HCEC 1CT (cell line): ENCODE measurements around the gene LRP1B.
A peak's percentile ranks its signal among the peaks of the same experiment; 100 is the strongest.

Experiments used
- DNase-seq: peaks from one replicate; pipeline ENCODE4 v3.0.0-alpha.2; 2017

LRP1B gene

DNA sequence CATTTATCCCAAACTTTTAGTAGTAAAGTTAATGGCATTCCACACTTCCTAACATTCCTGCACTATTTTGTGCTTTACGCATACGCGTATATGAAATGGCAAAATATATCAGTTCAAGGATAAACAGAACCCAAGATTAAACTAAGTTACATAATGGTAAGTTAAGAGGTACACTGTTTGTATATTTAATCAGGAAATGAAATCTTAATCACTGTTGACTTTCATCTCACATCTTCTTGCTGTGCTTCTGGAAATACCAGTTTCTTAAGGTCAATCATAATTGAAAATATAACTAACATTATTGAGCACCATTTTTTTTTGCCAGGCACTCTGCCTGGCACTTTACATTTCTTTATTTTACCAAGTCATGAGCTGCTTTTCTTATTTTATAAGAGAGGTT, 565.2 kb downstream of the LRP1B start:
- DNase-seq = no peak

DNA sequence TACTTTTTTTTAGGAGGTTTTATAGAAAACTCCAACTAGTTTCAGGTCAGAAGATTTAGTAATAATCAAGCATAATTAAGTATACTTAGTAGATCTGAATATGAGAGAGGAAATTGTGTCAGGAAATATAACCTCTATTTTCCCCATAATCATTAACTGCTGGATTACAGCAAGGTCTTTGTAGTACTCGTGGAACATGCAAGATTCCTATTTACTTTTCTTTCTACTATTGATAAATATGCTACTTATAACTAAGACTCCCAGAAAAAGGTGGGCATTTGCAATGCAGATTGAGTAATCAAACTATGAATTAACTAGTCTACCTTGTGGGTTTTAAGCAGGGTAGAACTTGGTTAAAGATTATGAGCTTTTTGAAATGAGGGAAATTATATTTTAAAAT, 570.1 kb downstream of the LRP1B start:
- no peak for DNase-seq

DNA sequence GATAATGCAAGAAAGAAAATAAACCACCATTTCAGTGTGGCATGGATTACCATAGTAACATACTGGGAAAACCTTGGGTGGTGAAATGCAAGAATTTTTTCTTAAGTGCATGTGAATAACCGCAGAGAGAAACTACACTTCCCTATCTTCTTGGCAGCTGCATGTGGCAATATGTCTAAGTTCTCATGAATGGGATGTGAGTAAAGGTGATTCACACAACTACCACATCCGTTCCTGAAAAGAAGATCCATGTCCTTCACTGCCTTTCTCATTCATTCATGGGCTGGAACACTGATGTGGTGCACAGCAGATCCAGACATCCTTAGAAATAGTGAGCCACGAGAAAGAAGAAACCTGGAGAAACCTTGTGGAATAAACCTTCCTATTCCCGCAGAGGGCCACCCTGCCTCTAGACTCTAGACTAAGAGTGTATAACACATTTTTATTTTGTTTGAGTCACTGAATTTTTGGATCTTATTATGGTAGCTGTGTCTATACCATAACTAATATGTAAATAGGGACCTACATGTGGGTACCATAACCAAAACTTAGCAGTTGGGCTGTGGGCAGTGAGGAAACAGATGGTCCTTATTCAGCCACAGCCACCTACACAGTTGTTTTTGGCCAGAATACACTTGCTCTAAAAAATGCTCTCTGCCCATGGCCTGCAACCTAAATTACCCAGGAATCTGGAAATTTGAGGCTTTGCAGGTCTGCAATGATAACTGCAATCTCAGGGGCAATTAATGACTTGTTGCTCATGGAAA, 573.3 kb downstream of the LRP1B start:
- peak; percentile 99 for DNase-seq

DNA sequence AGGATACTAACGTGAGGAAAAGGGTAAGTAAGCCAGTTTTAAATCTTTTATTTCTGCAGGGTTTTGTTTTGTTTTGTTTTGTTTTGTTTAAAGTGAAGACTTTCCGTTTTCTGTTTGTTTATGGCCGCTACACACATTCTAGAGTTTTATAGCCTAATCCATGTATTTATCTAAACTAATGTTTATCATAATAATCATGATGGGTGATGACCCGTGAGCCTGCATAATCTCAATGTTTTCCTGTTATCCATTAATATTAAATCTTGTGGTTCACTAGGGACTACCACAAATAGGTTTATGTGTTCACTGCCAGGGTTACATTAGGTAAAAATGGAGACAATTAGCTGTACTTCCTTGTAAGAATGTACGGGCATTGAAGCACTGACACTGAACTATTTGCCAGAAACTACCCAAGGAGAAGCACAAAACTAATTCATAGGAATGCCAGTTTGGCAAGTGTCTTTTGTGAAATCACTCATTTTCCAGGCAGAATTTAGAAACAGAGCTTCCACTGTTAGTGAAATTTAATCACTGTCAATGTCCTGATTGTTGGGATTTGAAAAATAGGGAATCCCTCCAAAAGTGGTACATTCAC, 574.8 kb downstream of the LRP1B start:
- DNase-seq = no peak

DNA sequence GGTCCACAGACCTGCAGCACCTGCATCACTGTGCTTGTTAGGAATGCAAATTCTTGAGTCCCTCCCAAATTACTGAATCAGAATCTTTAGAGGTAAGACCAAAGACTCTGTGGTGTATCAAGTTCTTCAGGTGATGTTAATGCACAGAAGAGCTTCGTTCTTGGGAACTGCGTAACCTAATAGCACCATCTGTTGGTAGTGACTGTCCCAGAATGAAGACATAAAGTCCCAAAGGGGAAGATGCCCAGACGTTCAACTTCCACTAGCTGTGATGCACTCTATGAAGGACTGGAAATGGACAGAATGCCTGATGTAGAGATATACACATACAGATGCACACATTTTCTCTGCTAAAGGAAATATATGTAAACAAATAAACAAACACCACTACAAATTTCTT, 576.0 kb downstream of the LRP1B start:
- DNase-seq = peak; percentile 68

DNA sequence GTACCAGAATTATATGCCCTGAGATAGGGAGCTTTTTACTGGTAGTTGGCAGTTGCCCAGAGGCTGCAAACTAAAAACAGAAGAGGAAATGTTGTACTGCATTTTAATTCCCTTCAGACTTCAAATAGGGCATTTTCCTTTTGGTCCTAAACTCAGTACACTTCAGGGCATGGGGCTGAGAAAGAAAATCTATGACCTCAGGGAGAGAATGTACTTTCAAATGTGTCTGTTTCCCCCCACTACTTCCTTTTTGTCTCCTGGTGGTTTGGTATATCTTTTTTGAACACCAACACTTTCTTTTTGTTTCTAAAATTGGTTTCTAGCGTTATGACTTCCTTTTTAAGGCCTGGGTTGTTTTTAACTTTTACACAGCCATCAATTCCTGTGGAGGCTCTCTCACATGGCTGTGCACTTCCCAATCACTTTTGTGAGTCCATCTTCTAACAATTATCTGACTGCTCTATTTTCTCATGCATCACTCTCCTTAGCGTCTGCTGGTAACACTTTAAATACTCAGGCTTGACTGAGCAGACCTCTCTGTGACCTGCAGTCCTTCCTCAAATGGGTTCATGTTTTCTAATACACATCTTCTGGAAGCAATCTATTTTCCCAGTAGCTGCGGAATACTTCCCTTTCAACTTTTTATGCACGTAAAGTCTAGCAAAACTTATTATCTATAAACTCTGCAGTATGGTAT, 596.0 kb downstream of the LRP1B start:
- no peak for DNase-seq

DNA sequence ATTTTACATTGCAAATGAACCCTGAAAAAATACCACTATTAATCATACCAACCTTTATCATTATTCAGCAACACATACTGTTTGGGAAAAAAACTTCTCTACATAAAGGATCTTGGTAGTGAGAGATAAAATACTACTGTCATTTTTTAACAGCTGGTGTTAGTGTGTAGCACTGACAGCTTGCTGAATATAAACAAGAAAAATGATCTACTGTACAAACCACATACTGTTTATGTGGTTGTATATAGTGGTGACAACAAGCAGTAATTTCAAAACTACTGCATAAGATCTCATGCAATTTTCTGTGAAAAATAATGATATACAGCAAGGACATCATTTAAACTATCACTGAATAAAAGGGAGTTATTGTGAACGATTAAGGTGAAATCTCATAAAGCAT, 601.2 kb downstream of the LRP1B start:
- DNase-seq = peak; percentile 1

DNA sequence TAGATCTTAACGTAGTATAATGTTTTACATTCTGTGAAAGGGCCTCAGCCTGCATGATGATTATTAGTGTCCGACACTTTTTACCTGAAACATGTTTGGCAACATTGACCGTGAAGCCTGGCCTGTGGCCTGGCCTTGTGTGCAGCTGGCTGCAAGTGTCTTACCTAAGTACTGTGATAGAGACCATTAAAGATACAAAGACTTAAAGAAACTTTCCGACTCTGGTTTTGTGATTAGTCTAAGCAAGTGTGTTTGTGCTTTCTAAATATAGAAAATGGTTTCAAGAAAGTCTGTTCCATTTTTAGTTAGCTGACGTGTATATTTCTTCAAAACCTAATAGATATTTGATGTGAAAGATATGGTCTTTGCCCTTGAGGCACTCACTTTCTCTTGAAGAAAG, 601.8 kb downstream of the LRP1B start:
- DNase-seq = no peak

DNA sequence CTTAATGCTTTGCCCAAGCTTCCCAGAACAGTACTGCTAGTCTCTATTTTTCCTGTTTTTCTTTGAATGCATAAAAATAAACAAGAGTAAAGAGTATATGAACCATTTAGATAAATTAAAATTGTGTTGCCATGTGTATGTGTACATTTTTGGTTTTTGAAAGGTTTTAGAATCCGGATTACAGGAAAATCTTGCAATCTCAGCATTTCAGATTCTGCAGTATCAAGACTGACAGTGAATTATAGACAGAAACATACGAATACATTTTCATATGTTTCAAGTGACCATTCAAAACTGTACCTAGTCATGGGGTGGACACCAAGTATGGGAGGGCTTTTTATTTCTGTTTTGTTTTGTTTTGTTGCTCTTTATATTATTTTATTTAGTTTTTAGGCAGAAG, 604.1 kb downstream of the LRP1B start:
- no peak for DNase-seq

DNA sequence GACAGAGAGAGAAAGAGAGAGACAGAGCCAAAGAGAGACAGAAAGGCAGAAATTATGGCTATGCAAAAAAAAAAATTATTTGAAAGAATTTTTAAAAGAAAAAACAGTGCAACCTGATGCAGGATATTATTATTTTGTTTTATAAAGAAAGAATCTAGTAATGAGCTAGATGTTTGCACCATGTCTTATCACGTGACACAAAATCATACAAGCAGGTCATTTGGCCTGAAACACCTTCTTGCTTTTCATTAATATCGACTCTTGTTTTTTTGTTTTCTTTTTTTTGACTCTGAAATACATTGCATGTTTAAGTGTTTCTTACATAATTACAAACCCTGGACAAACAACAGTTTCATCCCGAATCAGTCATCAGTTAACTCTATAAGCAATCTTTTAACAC, 606.0 kb downstream of the LRP1B start:
- DNase-seq = no peak

DNA sequence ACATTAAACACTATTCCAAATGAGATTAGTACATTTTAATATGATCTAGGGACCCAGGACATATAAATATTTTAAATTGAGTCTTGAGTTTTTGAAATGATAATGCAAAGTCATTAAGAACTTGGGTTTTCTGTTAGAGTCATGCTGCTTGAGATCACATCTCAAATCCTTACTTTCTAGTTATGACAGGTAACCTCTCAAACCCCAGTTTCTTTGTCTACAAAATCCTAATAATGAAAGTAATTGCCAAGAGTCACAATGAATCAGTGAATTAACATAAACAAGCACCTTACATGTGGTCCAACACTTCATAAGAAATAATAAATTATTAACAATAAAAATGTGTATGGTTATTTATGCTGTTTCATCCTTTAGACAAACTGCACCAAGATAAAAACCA, 607.6 kb downstream of the LRP1B start:
- DNase-seq = no peak

DNA sequence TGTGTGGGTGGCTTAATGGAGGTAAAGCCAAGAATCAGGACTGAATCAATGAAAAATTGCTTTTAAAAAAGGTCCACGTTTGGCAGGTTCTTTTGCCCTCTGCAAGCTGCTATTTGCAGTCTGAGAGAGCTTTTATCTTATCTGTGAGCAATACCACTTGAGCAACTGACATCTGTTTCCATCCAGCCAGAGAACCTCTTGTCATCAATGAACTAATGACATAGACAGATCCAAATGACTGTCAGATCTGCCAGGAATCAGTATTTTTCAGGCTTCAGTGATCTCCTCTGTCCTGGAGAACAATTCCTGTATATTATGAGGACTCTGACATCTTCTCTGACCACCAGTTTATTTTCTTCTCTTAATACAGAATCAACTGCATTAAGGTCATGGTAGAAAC, 608.1 kb downstream of the LRP1B start:
- no peak for DNase-seq

DNA sequence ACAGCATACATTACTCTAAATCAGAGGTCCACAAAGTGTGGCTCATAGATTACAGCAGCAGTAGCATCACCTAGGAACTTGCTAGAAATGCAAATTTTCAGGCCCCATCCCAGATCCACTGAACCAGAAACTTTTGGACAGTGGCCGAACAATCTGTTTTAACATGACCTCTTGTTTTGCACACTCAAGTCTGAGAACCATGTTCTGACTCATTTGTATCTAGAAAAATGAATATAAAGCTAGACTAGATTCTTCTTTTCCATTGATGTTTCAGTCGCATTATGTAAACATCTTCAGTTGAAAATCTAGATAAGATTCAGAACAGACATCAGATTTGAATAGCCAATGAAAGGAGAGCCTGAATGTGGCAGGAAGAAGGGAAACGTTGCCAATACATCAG, 608.8 kb downstream of the LRP1B start:
- no peak for DNase-seq

DNA sequence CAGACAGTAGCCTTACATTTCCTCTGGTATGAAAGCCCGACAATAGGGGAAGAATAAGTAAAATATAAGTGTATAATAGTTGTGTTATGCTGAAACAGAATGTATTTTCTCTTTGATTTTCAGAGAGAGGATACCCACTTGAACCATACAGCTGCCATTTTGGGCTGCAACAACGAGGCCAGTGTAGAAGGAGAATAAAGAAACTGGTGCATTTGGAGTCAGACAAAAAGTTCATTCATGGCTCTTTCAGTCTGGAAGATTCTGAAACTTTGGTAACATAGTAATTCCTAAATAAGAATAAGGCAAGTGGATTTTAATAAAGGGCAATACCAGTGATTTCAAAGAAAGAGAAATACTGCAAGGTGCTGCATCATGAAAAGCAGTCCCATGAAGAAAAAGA, 610.9 kb downstream of the LRP1B start:
- no peak for DNase-seq

DNA sequence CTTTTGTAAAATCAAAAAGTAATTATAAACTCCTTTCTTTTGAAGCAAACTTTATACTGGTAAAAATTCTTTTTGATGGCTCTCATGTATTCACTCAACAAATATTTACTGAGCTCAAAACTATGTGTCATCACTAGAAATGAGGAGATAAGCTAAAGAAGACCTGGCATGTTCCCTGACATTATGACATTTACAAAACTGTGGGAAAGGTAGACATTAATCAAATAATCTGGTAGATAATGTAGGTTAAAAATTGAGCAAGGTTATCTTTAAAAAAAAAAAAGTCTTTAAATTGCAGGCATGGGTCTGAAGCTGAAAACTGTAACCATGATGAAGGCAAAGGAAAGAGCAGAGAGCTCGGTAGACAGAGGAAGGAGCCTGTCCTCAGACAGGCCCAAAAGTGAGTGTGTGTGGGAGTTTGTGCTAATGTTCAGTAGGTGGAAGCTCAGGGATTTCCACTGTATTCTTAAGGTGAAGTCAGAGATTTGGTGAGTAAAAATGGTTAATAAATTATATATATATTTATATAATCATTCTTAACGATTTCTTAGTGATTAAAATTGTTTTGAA, 612.9 kb downstream of the LRP1B start:
- no peak for DNase-seq

DNA sequence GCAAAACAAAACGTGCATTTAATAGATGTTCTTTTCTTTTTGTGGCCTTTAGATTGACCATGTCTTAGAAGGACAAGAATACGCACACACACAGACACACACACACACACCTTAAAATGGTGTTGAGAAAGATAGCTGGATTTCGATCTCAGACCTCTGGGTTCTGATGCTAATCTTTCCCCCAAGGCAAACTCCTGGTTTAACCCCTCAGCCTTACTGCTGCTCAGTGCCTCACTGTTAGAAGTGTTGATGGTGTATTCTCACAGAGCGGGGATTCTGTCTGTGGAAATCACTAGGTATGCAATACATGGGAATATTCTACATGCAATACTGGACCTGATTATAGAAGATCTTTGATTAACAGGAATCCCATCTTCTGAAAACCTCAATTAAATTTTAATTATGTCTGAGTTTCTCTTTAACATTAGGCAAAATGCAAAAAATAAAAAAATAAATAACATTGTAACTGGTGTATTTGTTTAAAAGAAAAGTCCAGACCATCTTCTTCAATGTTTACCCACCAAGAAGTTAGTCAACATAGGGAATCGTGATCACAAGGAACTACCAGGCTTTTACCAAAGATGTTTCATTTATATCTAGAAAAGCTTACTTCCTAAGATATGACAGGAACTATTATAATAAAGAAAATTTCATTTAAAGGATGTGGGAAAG, 613.5 kb downstream of the LRP1B start:
- DNase-seq = no peak

DNA sequence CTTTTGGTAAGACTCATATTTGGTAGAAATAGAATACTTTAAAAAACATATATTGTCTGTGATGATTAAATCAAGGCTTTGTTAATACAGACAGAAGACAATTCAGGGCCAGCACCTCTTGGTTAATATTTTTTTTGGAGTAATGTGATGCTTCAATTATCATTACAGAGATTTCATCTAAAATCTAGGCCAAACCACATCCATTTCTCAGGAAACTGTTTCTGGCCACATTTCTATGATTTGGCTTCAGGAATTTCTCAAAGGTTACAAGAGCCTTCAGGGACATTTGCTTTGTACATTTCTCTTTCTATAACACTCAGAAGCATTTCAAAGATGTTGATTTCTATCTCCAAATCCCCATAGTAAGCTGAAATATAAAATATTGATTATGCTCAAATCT, 614.9 kb downstream of the LRP1B start:
- DNase-seq = no peak

DNA sequence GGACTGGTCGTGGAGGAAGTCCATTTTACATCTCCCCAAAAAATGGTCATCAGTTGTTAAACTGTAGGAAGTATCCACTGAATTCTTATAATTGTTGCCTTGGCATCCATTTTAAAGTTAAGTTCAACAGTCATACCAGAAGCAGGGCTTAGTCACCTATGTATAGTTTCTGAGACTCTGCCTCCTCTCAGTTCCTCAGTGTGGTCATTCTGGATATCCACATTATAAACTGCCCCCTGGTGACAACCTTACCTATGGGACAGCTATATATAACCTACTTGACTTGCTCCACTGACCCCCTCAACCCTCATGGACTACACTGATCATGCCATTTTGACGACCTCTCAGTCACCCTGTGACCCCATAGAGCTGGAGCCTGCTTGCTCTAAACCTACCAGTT, 617.0 kb downstream of the LRP1B start:
- no peak for DNase-seq

DNA sequence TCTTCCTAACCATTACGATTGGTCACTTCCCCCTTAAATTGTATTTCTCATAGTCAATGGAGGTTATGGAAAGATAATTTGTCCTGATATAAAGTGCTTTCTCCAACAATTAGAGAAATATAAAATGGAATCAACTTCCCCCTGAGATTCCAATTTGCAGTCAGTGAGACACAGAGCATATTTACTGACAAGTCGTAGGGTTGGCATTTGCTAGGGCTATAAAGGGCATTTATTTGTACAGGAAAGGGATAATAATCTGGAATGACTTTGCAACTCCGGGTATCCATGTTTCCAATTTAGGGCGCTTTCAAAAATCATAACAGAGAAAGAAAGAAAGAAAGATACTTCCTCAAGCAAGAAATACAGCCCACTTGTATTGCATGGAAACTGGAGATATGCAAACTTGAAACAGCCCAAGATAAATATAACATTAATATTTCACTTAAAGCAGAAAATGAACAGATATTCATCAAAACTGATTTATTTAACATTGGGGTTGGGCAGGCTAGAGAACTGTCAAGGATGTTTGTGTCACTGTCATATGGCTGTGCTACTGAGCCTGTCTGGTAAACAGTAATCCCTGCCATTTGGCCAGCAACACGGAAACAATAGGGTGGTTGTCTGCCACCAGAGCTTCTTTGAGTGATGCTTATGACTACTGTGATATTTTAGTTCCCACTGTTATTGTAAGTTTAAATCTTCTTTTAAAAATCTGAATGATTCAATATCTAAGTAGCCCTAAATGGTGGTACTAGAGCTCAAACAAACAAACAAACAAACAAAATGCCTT, 621.8 kb downstream of the LRP1B start:
- DNase-seq = no peak

DNA sequence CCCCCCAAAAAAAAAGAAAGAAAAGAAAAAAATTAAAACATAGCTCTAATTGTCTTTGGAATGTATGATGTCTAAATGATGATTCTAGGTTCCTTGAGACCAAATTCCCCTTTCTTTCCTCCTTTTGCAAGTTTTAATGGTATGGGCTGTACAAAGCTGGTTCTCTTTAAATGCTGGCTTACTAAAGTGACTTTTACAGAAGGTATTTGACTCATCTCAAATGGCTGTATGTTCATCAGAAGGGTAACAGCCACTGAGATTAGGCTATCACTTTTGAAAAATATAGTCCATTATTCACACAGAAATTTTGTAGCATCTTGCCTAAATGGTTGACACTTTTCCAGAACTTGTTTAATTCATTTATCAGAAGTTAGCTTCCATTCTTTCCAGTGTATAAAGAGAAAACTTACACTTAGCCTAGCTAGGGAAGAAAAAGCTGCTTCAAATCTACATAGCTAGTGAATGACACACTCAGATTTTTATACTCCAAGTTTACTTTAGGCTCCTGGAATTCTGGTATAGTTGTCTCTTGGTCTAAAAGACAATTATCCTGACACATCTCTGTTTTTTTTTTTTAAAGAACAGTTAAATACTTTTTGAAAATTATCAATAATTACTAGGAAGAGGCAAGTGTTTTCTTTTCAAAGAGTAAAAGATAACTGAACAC, 622.6 kb downstream of the LRP1B start:
- DNase-seq = peak; percentile 30

DNA sequence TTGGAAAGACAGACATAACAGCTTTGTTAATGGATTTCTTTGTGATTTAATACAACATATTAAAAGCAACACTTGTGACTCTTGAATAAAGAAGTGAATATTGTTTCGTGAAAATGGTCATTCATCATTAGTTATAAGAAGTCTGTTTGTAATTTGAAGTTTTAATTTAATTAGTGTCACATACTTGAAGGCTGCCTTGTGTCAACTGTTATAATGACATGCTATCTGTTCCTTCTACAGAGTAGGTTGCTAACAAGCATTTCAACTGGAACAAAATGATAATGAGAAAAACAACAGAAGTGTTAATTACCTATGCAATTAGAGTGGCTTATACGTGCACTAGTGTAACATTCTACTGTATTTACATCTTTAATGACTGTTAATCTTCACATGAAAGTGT, 624.7 kb downstream of the LRP1B start:
- DNase-seq = no peak

DNA sequence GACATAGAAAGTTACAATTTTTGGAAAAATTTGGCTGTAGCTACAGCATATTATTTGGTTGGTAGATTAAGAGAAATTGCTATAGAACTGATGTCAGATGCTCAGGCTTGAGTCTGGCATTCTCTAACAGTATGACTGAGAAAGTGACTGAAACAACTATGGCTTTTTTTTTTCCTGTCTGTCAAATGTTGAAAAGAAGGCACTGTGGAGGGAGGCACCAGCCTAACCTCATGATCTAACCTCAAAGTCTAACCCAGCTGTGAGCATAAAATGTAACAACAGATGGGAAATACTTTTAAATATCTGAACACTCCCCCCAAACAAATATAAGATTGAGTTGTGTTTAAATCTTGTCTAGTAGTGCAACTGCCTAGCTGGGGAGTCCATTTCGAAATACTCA, 629.1 kb downstream of the LRP1B start:
- no peak for DNase-seq
